T-cell (primary cell): Measurements from ENCODE around the gene PP2D1. TPM values are rescaled to one million over a fixed set of nuclear protein-coding genes. Genes with fewer than 3 reads are reported as not detected.
"Not testable (repeated sequence)": the region's sequence is repeated elsewhere in the genome, so short reads cannot be mapped to it uniquely, and the experiment has no call there.

ENCODE experiments used
- ATAC-seq, 4 experiments: fragments of 200-7000 bp in 3 of 4; fragments of 150-1000 bp in 1 of 4; cut with Tn5 transposase; replicated peaks in 1 of 4; 1 replicate in 3 of 4; 2 replicates in 1 of 4; pipeline ENCODE4 v1.10.0; 2021; ENCODE audit warnings: moderate library complexity in 3 of 4, mild to moderate bottlenecking in 2 of 4, moderate number of reproducible peaks in 1 of 4
- CTCF ChIA-PET, 2 donors: fragments of 300-600 bp; sonication (Branson Sonifier 250); formaldehyde crosslinking; loops; one replicate each; lab custom pipeline; 2022; ENCODE audit warnings: antibody characterized with exemption in 2 of 2; lab: Charles Lee
- POLR2A ChIA-PET, 2 donors: fragments of 300-600 bp; sonication (Branson Sonifier 250); formaldehyde crosslinking; loops; one replicate each; lab custom pipeline; 2022; ENCODE audit warnings: antibody characterized with exemption in 2 of 2; lab: Charles Lee
- DNase-seq, 35 experiments: peaks; one replicate each; pipeline versions ENCODE4 v3.0.0 to v3.0.0-alpha.2; 2013 to 2023
- H3K27ac ChIP-seq: one replicate; pipeline ENCODE4 v1.5.1; 2013; ENCODE audit warnings: low read length
- H3K27me3 ChIP-seq, 2 experiments: replicated peaks in 1 of 2; 1 replicate in 1 of 2; 2 replicates in 1 of 2; pipeline versions ENCODE4 v1.6.1 to v1.7.0; 2013; ENCODE audit warnings: low read length in 1 of 2, mixed read lengths in 1 of 2; ENCODE audit not compliant: control insufficient read depth in 2 of 2, insufficient read depth in 2 of 2; ENCODE audit errors: extremely low read depth in 1 of 2
- H3K36me3 ChIP-seq, 2 donors: 1 replicate in 1 of 2; 2 replicates in 1 of 2; pipeline versions ENCODE4 v1.6.1 to v1.7.0; 2013; ENCODE audit warnings: low read length in 1 of 2; ENCODE audit not compliant: control insufficient read depth in 2 of 2, insufficient read depth in 1 of 2; ENCODE audit errors: extremely low read depth in 1 of 2
- H3K4me1 ChIP-seq, 2 experiments: 1 replicate in 1 of 2; 2 replicates in 1 of 2; pipeline versions ENCODE4 v1.6.1 to v1.7.0; 2013; ENCODE audit warnings: low read length in 2 of 2, mixed read lengths in 1 of 2; ENCODE audit not compliant: insufficient read depth in 2 of 2, control insufficient read depth in 1 of 2; ENCODE audit errors: extremely low read depth in 1 of 2
- H3K4me3 ChIP-seq, 2 donors: 1 replicate in 1 of 2; 2 replicates in 1 of 2; pipeline versions ENCODE4 v1.5.1 to v1.7.0; 2013; ENCODE audit warnings: mild to moderate bottlenecking in 2 of 2, low read length in 1 of 2, moderate library complexity in 1 of 2; ENCODE audit not compliant: control insufficient read depth in 1 of 2; ENCODE audit errors: extremely low read depth in 1 of 2
- H3K9me3 ChIP-seq: 2 replicates; pipeline ENCODE4 v1.7.0; 2013
- H3K27ac Mint-ChIP-seq, 2 donors: one replicate each; pipeline ENCODE4 v1.8.0; 2020 to 2021; ENCODE audit warnings: mild to moderate bottlenecking in 2 of 2, mixed read lengths in 2 of 2
- H3K27me3 Mint-ChIP-seq, 2 donors: one replicate each; pipeline ENCODE4 v1.8.0; 2021 to 2022; ENCODE audit warnings: mixed read lengths in 2 of 2
- H3K36me3 Mint-ChIP-seq: one replicate; pipeline ENCODE4 v1.8.0; 2021; ENCODE audit warnings: mixed read lengths
- H3K4me1 Mint-ChIP-seq, 3 donors: one replicate each; pipeline ENCODE4 v1.8.0; 2020 to 2022; ENCODE audit warnings: mixed read lengths in 3 of 3, mild to moderate bottlenecking in 1 of 3
- H3K4me3 Mint-ChIP-seq, 3 donors: one replicate each; pipeline ENCODE4 v1.8.0; 2020 to 2022; ENCODE audit warnings: mild to moderate bottlenecking in 3 of 3, mixed read lengths in 3 of 3, moderate library complexity in 3 of 3
- H3K9me3 Mint-ChIP-seq, 3 donors: one replicate each; pipeline ENCODE4 v1.8.0; 2020 to 2022; ENCODE audit warnings: mixed read lengths in 3 of 3
- WGBS: methylation state at CpG from one replicate; pipeline ENCODE4 v1.1.5; 2013; ENCODE audit warnings: missing lambda C conversion rate; ENCODE audit not compliant: insufficient coverage; 5-methylcytosine and 5-hydroxymethylcytosine counted together
- total RNA-seq, 35 experiments: library from RNA in 6 of 35; stranded (reverse) in 6 of 35; fragments of 120-200 nt in 1 of 35; gene quantifications; one replicate each; pipeline versions ENCODE4 v1.2.1 to v1.2.4 and lab custom pipeline; 2013 to 2026

Gene PP2D1
- total RNA-seq, 5 donors from 2014 or later (not counting 1 experiment from before 2014, with no cell fraction given) = not detected

DNA sequence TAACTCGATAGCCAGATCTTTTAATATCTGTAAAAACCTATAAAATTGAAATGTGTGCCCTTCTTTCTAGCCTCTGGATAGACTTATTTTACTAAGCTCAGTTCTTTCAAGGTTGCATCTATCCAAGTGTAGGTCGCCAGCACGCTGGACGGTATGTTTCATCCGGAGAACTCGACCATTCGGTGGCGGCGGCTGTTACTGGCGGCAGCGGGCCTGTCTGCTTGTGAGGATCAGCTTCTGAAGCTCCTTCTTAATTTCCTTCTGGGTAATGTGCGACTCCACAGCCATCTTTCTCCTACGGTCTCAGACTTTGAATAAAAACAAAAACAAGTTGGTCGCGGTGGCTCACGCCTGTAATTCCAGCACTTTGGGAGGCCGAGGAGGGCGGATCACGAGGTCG is 4.1 kb downstream of the PP2D1 start:
- CTCF ChIA-PET = interaction anchor here in 1 of 2 donors (0.6 kb wide), 1 partner anchor 8 kb away, joined by 7 read pairs; no protein-coding TSS in a partner anchor
- H3K4me3 Mint-ChIP-seq = no peak overlapping the region
- no peak overlapping the region for H3K4me3 ChIP-seq
- no peak for DNase-seq
- H3K4me1 Mint-ChIP-seq = no peaks in the 10 kb centered on the region
- H3K9me3 ChIP-seq = no peaks in the 10 kb centered on the region
- ATAC-seq = no peak
- H3K27ac ChIP-seq = no peak overlapping the region
- no peak overlapping the region for H3K27ac Mint-ChIP-seq
- H3K36me3 Mint-ChIP-seq = no peaks in the 10 kb centered on the region
- H3K9me3 Mint-ChIP-seq = no peaks in the 10 kb centered on the region
- POLR2A ChIA-PET = no interaction called here
- over 99% methylated on average over 18 of the region's 20 CpGs for WGBS
- H3K36me3 ChIP-seq = no peaks in the 10 kb centered on the region
- no peaks in the 10 kb centered on the region for H3K4me1 ChIP-seq
- H3K27me3 Mint-ChIP-seq = no peaks in the 10 kb centered on the region
- H3K27me3 ChIP-seq = no peaks in the 10 kb centered on the region

DNA sequence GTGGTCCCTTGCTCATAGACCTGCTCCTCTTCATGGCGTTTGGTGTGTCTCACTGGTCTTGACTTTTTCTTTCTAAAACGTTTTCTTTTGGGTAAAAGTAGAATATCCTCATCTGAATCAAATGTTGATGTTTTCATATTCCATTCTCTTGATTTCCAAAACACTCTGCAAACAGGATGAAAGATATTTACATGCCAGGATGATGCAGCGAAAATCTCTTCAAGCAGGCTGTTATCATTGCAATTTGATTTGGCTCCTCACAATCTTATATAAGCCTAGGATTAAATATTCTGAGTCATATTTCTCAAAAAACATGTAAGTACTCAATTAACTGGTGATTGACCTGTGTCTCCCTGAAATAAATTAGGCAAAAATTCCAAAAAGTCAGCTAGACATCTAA is 10.1 kb downstream of the PP2D1 start:
- Mint-ChIP-seq H3K36me3 (no peaks in the 10 kb centered on the region), H3K9me3 (peaks cover 0 to 6% (median 3%) of the 10 kb centered on the region in 3 donors), H3K27me3 (no peaks in the 10 kb centered on the region), H3K4me3 (no peak overlapping the region), H3K27ac (no peak overlapping the region), H3K4me1 (no peaks in the 10 kb centered on the region)
- Histone ChIP-seq H3K36me3 (no peaks in the 10 kb centered on the region), H3K27me3 (no peaks in the 10 kb centered on the region), H3K4me1 (no peaks in the 10 kb centered on the region), H3K4me3 (no peak overlapping the region), H3K27ac (no peak overlapping the region), H3K9me3 (no peaks in the 10 kb centered on the region)
- 83% methylated on average over 1 of the region's 3 CpGs for WGBS
- POLR2A ChIA-PET = no interaction called here
- CTCF ChIA-PET = interaction anchor here in 1 of 2 donors (0.6 kb wide), 1 partner anchor 118 kb away, joined by 3 read pairs; no protein-coding TSS in a partner anchor
- no peak for ATAC-seq
- no peak for DNase-seq

DNA sequence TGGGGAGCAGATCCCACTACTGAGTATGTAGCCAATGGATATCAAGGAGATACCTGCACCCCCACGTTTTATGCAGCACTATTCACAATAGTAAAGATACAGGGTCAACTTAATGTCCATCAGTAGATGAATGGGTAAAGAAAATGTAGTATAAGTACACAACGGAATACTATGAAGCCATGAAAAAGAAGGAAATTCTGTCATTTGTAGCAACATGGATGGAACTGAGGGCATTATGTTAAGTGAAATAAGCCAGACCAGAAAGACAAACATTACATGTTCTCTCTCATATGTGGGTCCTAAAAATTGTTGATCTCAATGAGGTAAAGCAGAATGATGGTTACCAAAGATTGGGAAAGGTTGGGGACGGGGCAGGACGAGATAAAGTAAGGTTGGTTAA is 14.6 kb downstream of the PP2D1 start:
- WGBS = 100% methylated on average over 1 of the region's 4 CpGs
- no peaks in the 10 kb centered on the region for H3K27me3 Mint-ChIP-seq
- Histone ChIP-seq H3K27me3 (no peaks in the 10 kb centered on the region), H3K36me3 (no peaks in the 10 kb centered on the region), H3K4me1 (no peaks in the 10 kb centered on the region), H3K9me3 (no peaks in the 10 kb centered on the region), H3K27ac (no peak overlapping the region), H3K4me3 (no peak overlapping the region)
- peaks cover 0 to 8% (median 6%) of the 10 kb centered on the region in 3 donors for H3K9me3 Mint-ChIP-seq
- H3K27ac Mint-ChIP-seq = no peak overlapping the region
- peaks cover 5% of the 10 kb centered on the region for H3K36me3 Mint-ChIP-seq
- ChIA-PET POLR2A (no interaction called here), CTCF (no interaction called here)
- H3K4me3 Mint-ChIP-seq = no peak overlapping the region
- DNase-seq (no peak), ATAC-seq (no peak)
- H3K4me1 Mint-ChIP-seq = no peaks in the 10 kb centered on the region

DNA sequence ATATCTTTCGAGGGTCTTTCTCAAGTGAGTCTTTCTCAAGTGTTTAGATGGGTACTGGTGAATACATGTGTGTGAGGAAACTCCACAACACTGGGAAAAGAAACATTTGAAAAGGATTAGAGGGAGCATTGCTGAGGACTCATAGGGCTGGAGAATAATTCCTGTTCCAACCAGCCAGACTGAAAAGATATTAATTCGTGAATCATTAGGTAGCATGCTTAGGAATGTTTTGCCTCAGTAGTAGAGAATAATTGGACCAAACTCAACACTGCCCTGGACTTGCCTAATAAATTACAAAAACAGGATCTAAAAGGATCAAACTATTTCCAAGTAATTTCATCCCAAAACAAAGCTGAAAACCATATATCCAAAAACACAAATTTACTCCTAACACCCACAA is 17.3 kb downstream of the PP2D1 start:
- WGBS = 100% methylated on average over 1 of the region's 2 CpGs
- no peaks in the 10 kb centered on the region for H3K4me1 ChIP-seq
- POLR2A ChIA-PET = no interaction called here
- peaks cover 0 to 4% (median 2%) of the 10 kb centered on the region in 3 donors for H3K4me1 Mint-ChIP-seq
- H3K9me3 ChIP-seq = no peaks in the 10 kb centered on the region
- no peaks in the 10 kb centered on the region for H3K27me3 ChIP-seq
- peaks cover 5% of the 10 kb centered on the region for H3K36me3 Mint-ChIP-seq
- DNase-seq (no peak), ATAC-seq (no peak)
- no peak overlapping the region for H3K4me3 Mint-ChIP-seq
- H3K27ac Mint-ChIP-seq = no peak overlapping the region
- H3K27ac ChIP-seq = no peak overlapping the region
- CTCF ChIA-PET = no interaction called here
- peaks cover 0 to 8% (median 6%) of the 10 kb centered on the region in 3 donors for H3K9me3 Mint-ChIP-seq
- no peaks in the 10 kb centered on the region for H3K27me3 Mint-ChIP-seq
- H3K36me3 ChIP-seq = no peaks in the 10 kb centered on the region
- H3K4me3 ChIP-seq = no peak overlapping the region

DNA sequence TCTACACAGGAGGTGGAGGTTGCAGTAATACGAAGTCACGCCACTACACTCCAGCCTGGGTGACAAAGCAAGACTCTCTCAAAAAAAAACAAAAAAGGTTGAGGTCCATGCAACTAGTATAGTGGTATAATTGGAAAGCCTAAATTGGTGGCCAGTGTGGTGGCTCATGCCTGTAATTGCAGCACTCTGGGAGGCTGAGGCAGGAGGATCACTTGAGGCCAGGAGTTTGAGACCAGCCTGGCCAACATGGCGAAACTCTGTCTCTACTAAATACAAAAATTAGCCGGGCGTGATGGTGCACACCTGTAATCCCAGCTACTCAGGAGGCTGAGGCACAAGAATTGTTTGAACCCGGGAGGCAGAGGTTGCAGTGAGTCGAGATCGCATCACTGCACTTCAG is 23.2 kb downstream of the PP2D1 start:
- H3K4me1 ChIP-seq, POLR2A ChIA-PET, H3K4me3 ChIP-seq, H3K27ac ChIP-seq, H3K9me3 ChIP-seq, H3K4me3 Mint-ChIP-seq, DNase-seq, H3K27ac Mint-ChIP-seq, H3K27me3 Mint-ChIP-seq, H3K27me3 ChIP-seq, H3K4me1 Mint-ChIP-seq, ATAC-seq, H3K36me3 ChIP-seq, H3K9me3 Mint-ChIP-seq, CTCF ChIA-PET: not testable (repeated sequence)
- H3K36me3 Mint-ChIP-seq = peaks cover 26% of the 10 kb centered on the region
- WGBS = no CpG with 5 or more reads among the region's 8 CpGs

DNA sequence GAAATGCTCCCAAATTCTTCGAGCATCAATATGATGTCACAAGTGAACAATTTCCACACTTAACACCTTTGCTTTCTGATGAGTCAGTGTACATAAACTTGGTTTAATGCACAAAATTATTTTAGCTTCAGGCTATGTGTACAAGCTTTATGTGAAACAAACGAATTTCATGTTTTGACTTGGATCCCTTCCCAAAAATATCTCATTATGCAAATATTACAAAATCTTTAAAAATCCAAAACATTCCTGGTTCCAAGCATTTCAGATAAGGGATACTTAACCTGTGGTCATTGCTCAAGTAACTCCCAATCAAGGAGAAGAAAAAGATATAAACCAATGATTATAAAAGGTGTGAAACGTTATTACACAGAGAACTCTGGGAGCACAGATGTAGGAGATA is 40.0 kb downstream of the PP2D1 start:
- ChIA-PET POLR2A (no interaction called here), CTCF (no interaction called here)
- H3K27ac ChIP-seq = no peak overlapping the region
- DNase-seq (no peak), ATAC-seq (no peak)
- peaks cover 9 to 31% of the 10 kb centered on the region in 2 donors for H3K36me3 ChIP-seq
- no peaks in the 10 kb centered on the region for H3K27me3 ChIP-seq
- no peaks in the 10 kb centered on the region for H3K27me3 Mint-ChIP-seq
- no peak overlapping the region for H3K4me3 Mint-ChIP-seq
- H3K36me3 Mint-ChIP-seq = peaks cover 48% of the 10 kb centered on the region
- H3K4me1 Mint-ChIP-seq = peaks cover 34 to 39% (median 35%) of the 10 kb centered on the region in 3 donors
- WGBS = no CpG with 5 or more reads among the region's 3 CpGs
- H3K27ac Mint-ChIP-seq = no peak overlapping the region
- peaks cover 2% of the 10 kb centered on the region in 2 experiments for H3K4me1 ChIP-seq
- no peaks in the 10 kb centered on the region for H3K9me3 Mint-ChIP-seq
- no peak overlapping the region for H3K4me3 ChIP-seq
- H3K9me3 ChIP-seq = no peaks in the 10 kb centered on the region
